K562 (cell line): Measurements from ENCODE around the gene MBD3L4. TPM values are rescaled to one million over a fixed set of nuclear protein-coding genes. Genes with fewer than 3 reads are reported as not detected.

Source experiments
- CEBPG ChIP-seq, 3 experiments: fragments of 200-800 bp in 1 of 3; sonication (Bioruptor generic) in 1 of 3; sonication (generic) in 1 of 3; formaldehyde crosslinking in 1 of 3; IDR thresholded peaks in 2 of 3; conservative IDR thresholded peaks in 1 of 3; 2 replicates each; pipeline versions ENCODE4 v1.6.1 to v1.8.0; 2016 to 2022; ENCODE audit warnings: missing compliant biosample characterization in 2 of 3, missing genetic modification characterization in 2 of 3, mild to moderate bottlenecking in 1 of 3, missing genetic modification reagents in 1 of 3
- CGGBP1 ChIP-seq: fragments of 250-450 bp; sonication (Bioruptor Pico); IDR thresholded peaks from 2 replicates; pipeline ENCODE4 v1.9.0; 2021; ENCODE audit warnings: mild to moderate bottlenecking
- HLTF ChIP-seq: fragments of 450-650 bp; IDR thresholded peaks from 2 replicates; pipeline ENCODE4 v1.6.1; 2016
- JUN ChIP-seq, 2 experiments: sonication (generic) in 1 of 2; formaldehyde crosslinking in 1 of 2; IDR thresholded peaks; 2 replicates each; pipeline versions ENCODE4 v1.6.1 to v1.8.0; 2012 to 2022; ENCODE audit warnings: borderline replicate concordance in 2 of 2, mild to moderate bottlenecking in 2 of 2, improper control_type of control experiment in 1 of 2, low read depth in 1 of 2, low read length in 1 of 2, missing genetic modification reagents in 1 of 2
- JUNB ChIP-seq: fragments of 450-650 bp; formaldehyde crosslinking; conservative IDR thresholded peaks from 2 replicates; pipeline ENCODE4 v1.4.0; 2020; ENCODE audit warnings: mild to moderate bottlenecking
- MTA1 ChIP-seq: fragments of 450-650 bp; IDR thresholded peaks from 2 replicates; pipeline ENCODE4 v1.6.1; 2017; ENCODE audit warnings: borderline replicate concordance
- OTX1 ChIP-seq: fragments of 450-650 bp; formaldehyde crosslinking; IDR thresholded peaks from 2 replicates; pipeline ENCODE4 v1.4.0; 2022; ENCODE audit warnings: mild to moderate bottlenecking
- PTRF ChIP-seq: fragments of 450-650 bp; IDR thresholded peaks from 2 replicates; pipeline ENCODE4 v1.6.1; 2016; ENCODE audit warnings: mild to moderate bottlenecking, missing genetic modification characterization, missing compliant biosample characterization
- SREBF2 ChIP-seq: sonication (generic); formaldehyde crosslinking; IDR thresholded peaks from 2 replicates; pipeline ENCODE4 v1.4.0; 2020; ENCODE audit warnings: mild to moderate bottlenecking, missing genetic modification reagents
- THRAP3 ChIP-seq: fragments of 450-650 bp; IDR thresholded peaks from 2 replicates; pipeline ENCODE4 v1.6.1; 2016; ENCODE audit warnings: mild to moderate bottlenecking, inconsistent platforms, borderline replicate concordance
- U2AF1 ChIP-seq: fragments of 200-400 bp; formaldehyde crosslinking; optimal IDR thresholded peaks from 2 replicates; pipeline ENCODE3; 2017; ENCODE audit warnings: mild to moderate bottlenecking, low read depth, low read length, moderate library complexity
- UBTF ChIP-seq, 2 experiments: IDR thresholded peaks; 2 replicates each; pipeline ENCODE4 v1.6.1; 2012; ENCODE audit warnings: improper control_type of control experiment in 2 of 2, low read depth in 2 of 2, low read length in 2 of 2, borderline replicate concordance in 1 of 2
- ZBTB26 ChIP-seq: fragments of 450-650 bp; formaldehyde crosslinking; IDR thresholded peaks from 2 replicates; pipeline ENCODE4 v1.4.0; 2022; ENCODE audit warnings: missing genetic modification characterization
- ZNF507 ChIP-seq: conservative IDR thresholded peaks from 2 replicates; pipeline ENCODE4 v1.6.1; 2017; ENCODE audit warnings: missing genetic modification characterization, missing compliant biosample characterization
- ZNF57 ChIP-seq: fragments of 450-650 bp; formaldehyde crosslinking; IDR thresholded peaks from 2 replicates; pipeline ENCODE4 v1.4.0; 2020; ENCODE audit warnings: mild to moderate bottlenecking, moderate library complexity
- ZNF589 ChIP-seq: fragments of 200-800 bp; sonication (Bioruptor generic); IDR thresholded peaks from 2 replicates; pipeline ENCODE4 v1.6.1; 2016; ENCODE audit warnings: low read depth, missing genetic modification characterization, missing compliant biosample characterization
- ZNF609 ChIP-seq: sonication (generic); formaldehyde crosslinking; IDR thresholded peaks from 2 replicates; pipeline ENCODE4 v1.8.1; 2023; ENCODE audit warnings: missing genetic modification reagents, mild to moderate bottlenecking, borderline replicate concordance
- polyA plus RNA-seq, 8 experiments: library from polyadenylated mRNA; depleted of rRNA in 4 of 8; stranded (reverse) in 5 of 8; unstranded in 3 of 8; fragments of >200 nt; fragmentation: Nextera tagmentation in 2 of 8; fragmentation: Illumina TruSeq in 1 of 8; extraction: Ambion mirVana in 2 of 8; extraction: Trizol in 1 of 8; gene quantifications; 2 replicates each; pipeline versions ENCODE4 v1.2.1 to v1.2.3, GENCODE V29; 2011 to 2014; ENCODE audit warnings: inconsistent platforms in 1 of 8, missing spikeins in 1 of 8
- total RNA-seq, 7 experiments: library from RNA; depleted of rRNA in 6 of 7; stranded (reverse); fragments of >200 nt in 6 of 7; fragmentation: Illumina TruSeq in 2 of 7; extraction: Trizol in 2 of 7; gene quantifications; 2 replicates each; pipeline versions ENCODE4 v1.2.1 to v1.2.3, GENCODE V29; 2011 to 2021; ENCODE audit warnings: low replicate concordance in 1 of 7

MBD3L4 gene
- total and polyA plus RNA-seq, 9 of the 15 experiments (the other 6 are each of a cell fraction or from before 2014, with no cell fraction given), result not detected

GRCh38 chr19:7069042-7069903 lies 29.3 kb upstream of the MBD3L4 start, which contains the start of gene ZNF557 (continued):
- TF ChIP-seq ZNF609 (CRISPR knock-in tag) (no peak), JUNB (no peak), CEBPG (CRISPR knock-in tag; IDR thresholded peaks at IDR 0.05) (no peak), CEBPG (tag; conservative IDR thresholded peaks at IDR 0.05 in 1 of 2, IDR thresholded peaks at IDR 0.05 in 1 of 2) (no peak), SREBF2 (no peak), THRAP3 (no peak), ZNF57 (no peak), UBTF (IDR thresholded peaks at IDR 0.05; ENCODE audit: borderline replicate concordance in 1 of 2, low read depth in 2 of 2, low read length in 2 of 2) (0 out of 4 replicates have a peak, but pooled peaks of 1 of the 2 experiments have one; percentile 52), MTA1 (no peak), U2AF1 (no peak), OTX1 (CRISPR knock-in tag) (0 out of 2 replicates have a peak, but pooled peaks have one; percentile 49), ZNF589 (CRISPR knock-in tag) (no peak), ZBTB26 (no peak), PTRF (tag) (no peak), HLTF (no peak), ZNF507 (tag) (no peak), CGGBP1 (no peak), JUN (IDR thresholded peaks at IDR 0.05; ENCODE audit: borderline replicate concordance, low read depth, low read length) (no peak), JUN (CRISPR knock-in tag; IDR thresholded peaks at IDR 0.05; ENCODE audit: borderline replicate concordance) (no peak)
